Thymus (tissue), 11 donors: Measurements from ENCODE around the gene SAMD10. TPM values are rescaled to one million over a fixed set of nuclear protein-coding genes. Genes with fewer than 3 reads are reported as not detected.
A peak's percentile ranks its signal among the peaks of the same experiment; 100 is the strongest.
"Not testable (repeated sequence)": the region's sequence is repeated elsewhere in the genome, so short reads cannot be mapped to it uniquely, and the experiment has no call there.

ENCODE experiments used
- DNase-seq, 9 donors: peaks; one replicate each; pipeline ENCODE4 v3.0.0-alpha.2; 2013; ENCODE audit warnings: low spot score in 9 of 9, low read depth in 6 of 9, missing footprints in 1 of 9
- H3K27ac ChIP-seq, 2 donors: one replicate each; pipeline ENCODE4 v1.5.1; 2013; ENCODE audit warnings: control low read depth in 1 of 2, low read depth in 1 of 2, low read length in 1 of 2, mild to moderate bottlenecking in 1 of 2, moderate library complexity in 1 of 2
- H3K27me3 ChIP-seq, 2 donors: one replicate each; pipeline ENCODE4 v1.5.1; 2013; ENCODE audit warnings: low read length in 1 of 2; ENCODE audit not compliant: control insufficient read depth in 2 of 2, insufficient read depth in 1 of 2
- H3K36me3 ChIP-seq, 2 donors: one replicate each; pipeline ENCODE4 v1.5.1; 2013; ENCODE audit warnings: low read length in 1 of 2, mild to moderate bottlenecking in 1 of 2, moderate library complexity in 1 of 2; ENCODE audit not compliant: control insufficient read depth in 2 of 2, insufficient read depth in 2 of 2
- H3K4me1 ChIP-seq, 2 donors: one replicate each; pipeline ENCODE4 v1.5.1; 2013; ENCODE audit warnings: low read length in 2 of 2; ENCODE audit not compliant: control insufficient read depth in 2 of 2, insufficient read depth in 2 of 2
- H3K4me3 ChIP-seq, 2 donors: one replicate each; pipeline ENCODE4 v1.5.1; 2013; ENCODE audit warnings: low read length in 2 of 2, control low read depth in 1 of 2, mild to moderate bottlenecking in 1 of 2
- H3K9me3 ChIP-seq, 2 donors: one replicate each; pipeline ENCODE4 v1.5.1; 2013; ENCODE audit warnings: low read length in 1 of 2, mild to moderate bottlenecking in 1 of 2; ENCODE audit not compliant: control insufficient read depth in 2 of 2, insufficient read depth in 1 of 2
- WGBS: extraction: QIAGEN DNeasy Blood & Tissue Kit; methylation state at CpG from one replicate; pipeline ENCODE4 v1.1.7; 2013; 5-methylcytosine and 5-hydroxymethylcytosine counted together
- polyA plus RNA-seq: library from polyadenylated mRNA; stranded (reverse); fragments of 200-250 nt; gene quantifications from one replicate; pipeline ENCODE4 v1.2.3, GENCODE V29; 2013
- total RNA-seq: library from RNA; stranded (reverse); fragments of 120-200 nt; gene quantifications from one replicate; pipeline ENCODE4 v1.2.4, GENCODE V29; 2013
- donor health status: healthy.

SAMD10 gene
- total and polyA plus RNA-seq, 2 donors: 3.4 to 10.5 TPM

GRCh38 chr20:63972312-63973159 is 6.9 kb downstream of the SAMD10 start:
- Histone ChIP-seq H3K4me3 (no peak overlapping the region), H3K4me1 (peaks cover 14 to 39% of the 10 kb centered on the region in 2 donors), H3K27ac (no peak overlapping the region), H3K27me3 (peaks cover 2 to 5% of the 10 kb centered on the region in 2 donors), H3K36me3 (peaks cover 9 to 15% of the 10 kb centered on the region in 2 donors), H3K9me3 (peaks cover 0 to 2% of the 10 kb centered on the region in 2 donors)
- WGBS: 77% methylated on average over 18 of the region's 18 CpGs
- no peak for DNase-seq

- peaks cover 14 to 36% of the 10 kb centered on the region in 2 donors for H3K4me1 ChIP-seq
- H3K27me3 ChIP-seq, H3K4me3 ChIP-seq, DNase-seq, H3K27ac ChIP-seq, H3K9me3 ChIP-seq: not testable (repeated sequence)
- WGBS: 78% methylated on average over 10 of the region's 10 CpGs
- peaks cover 10 to 19% of the 10 kb centered on the region in 2 donors for H3K36me3 ChIP-seq
These were observed 7.5 kb downstream of the SAMD10 start for GRCh38 chr20:63971960-63972311.

GRCh38 chr20:63970714-63971431 is 8.6 kb downstream of the SAMD10 start:
- peaks cover 2 to 5% of the 10 kb centered on the region in 2 donors for H3K27me3 ChIP-seq
- WGBS: 95% methylated on average over 5 of the region's 5 CpGs
- DNase-seq: no peak
- peaks cover 14 to 32% of the 10 kb centered on the region in 2 donors for H3K4me1 ChIP-seq
- peaks cover 20 to 28% of the 10 kb centered on the region in 2 donors for H3K36me3 ChIP-seq
- H3K27ac ChIP-seq: no peak overlapping the region
- H3K9me3 ChIP-seq: peaks cover 0 to 4% of the 10 kb centered on the region in 2 donors
- no peak overlapping the region for H3K4me3 ChIP-seq

- peaks cover 17 to 22% of the 10 kb centered on the region in 2 donors for H3K36me3 ChIP-seq
- peaks cover 0 to 4% of the 10 kb centered on the region in 2 donors for H3K9me3 ChIP-seq
- H3K27me3 ChIP-seq: peaks cover 2 to 5% of the 10 kb centered on the region in 2 donors
- H3K4me3 ChIP-seq: peak within 1 kb of the TSS; percentile 63 to 83
- H3K4me1 ChIP-seq: peaks cover 14 to 32% of the 10 kb centered on the region in 2 donors
- DNase-seq: peak in 3 of 9 donors; percentile 66 to 71 (median 66)
- 6% methylated on average over 70 of the region's 73 CpGs for WGBS
- H3K27ac ChIP-seq: peak within 1 kb of the TSS in 1 of 2 donors; percentile 65
These were observed 9.4 kb downstream of the SAMD10 start, which contains the start of gene ZNF512B for GRCh38 chr20:63969838-63970713. TSS of gene ZNF512B (minus strand) at chr20:63969930. CDS start at chr20:63967950, 1,980 bp downstream.

GRCh38 chr20:63968928-63969760 is 10.3 kb downstream of the SAMD10 start:
- H3K4me1 ChIP-seq: peaks cover 14 to 29% of the 10 kb centered on the region in 2 donors
- WGBS: 1% methylated on average over 70 of the region's 70 CpGs
- peaks cover 19 to 23% of the 10 kb centered on the region in 2 donors for H3K36me3 ChIP-seq
- DNase-seq: peak in 1 of 9 donors; percentile 43
- peak overlapping the region; percentile 63 to 83 for H3K4me3 ChIP-seq
- H3K27me3 ChIP-seq: peaks cover 2 to 5% of the 10 kb centered on the region in 2 donors
- H3K9me3 ChIP-seq: peaks cover 0 to 2% of the 10 kb centered on the region in 2 donors
- peak overlapping the region in 1 of 2 donors; percentile 65 for H3K27ac ChIP-seq

- H3K4me3 ChIP-seq: peak overlapping the region; percentile 63 to 83
- DNase-seq: no peak
- peaks cover 25 to 26% of the 10 kb centered on the region in 2 donors for H3K36me3 ChIP-seq
- 80% methylated on average over 14 of the region's 14 CpGs for WGBS
- peaks cover 0 to 2% of the 10 kb centered on the region in 2 donors for H3K9me3 ChIP-seq
- peaks cover 14 to 27% of the 10 kb centered on the region in 2 donors for H3K4me1 ChIP-seq
- no peak overlapping the region for H3K27ac ChIP-seq
- peaks cover 2 to 5% of the 10 kb centered on the region in 2 donors for H3K27me3 ChIP-seq
These were observed 11.1 kb downstream of the SAMD10 start for GRCh38 chr20:63968136-63968927.

GRCh38 chr20:63967330-63968135 is 11.9 kb downstream of the SAMD10 start:
- peaks cover 14 to 24% of the 10 kb centered on the region in 2 donors for H3K4me1 ChIP-seq
- peaks cover 0 to 2% of the 10 kb centered on the region in 2 donors for H3K9me3 ChIP-seq
- H3K27me3 ChIP-seq: peaks cover 2 to 5% of the 10 kb centered on the region in 2 donors
- H3K4me3 ChIP-seq: no peak overlapping the region
- H3K27ac ChIP-seq: no peak overlapping the region
- peaks cover 30 to 34% of the 10 kb centered on the region in 2 donors for H3K36me3 ChIP-seq
- no peak for DNase-seq
- 94% methylated on average over 28 of the region's 28 CpGs for WGBS
